HG03558 (cell line): ENCODE results near the gene KLHL22.
"Not testable (repeated sequence)": the region's sequence is repeated elsewhere in the genome, so short reads cannot be mapped to it uniquely, and the experiment has no call there.

Experiments
- ATAC-seq: cut with Tn5 transposase; IDR thresholded peaks from one replicate; pipeline ENCODE4 v1.9.1; 2021; ENCODE audit warnings: moderate number of reproducible peaks; ENCODE audit not compliant: unreplicated experiment; ENCODE audit errors: extremely low read depth

Gene KLHL22, protein sequence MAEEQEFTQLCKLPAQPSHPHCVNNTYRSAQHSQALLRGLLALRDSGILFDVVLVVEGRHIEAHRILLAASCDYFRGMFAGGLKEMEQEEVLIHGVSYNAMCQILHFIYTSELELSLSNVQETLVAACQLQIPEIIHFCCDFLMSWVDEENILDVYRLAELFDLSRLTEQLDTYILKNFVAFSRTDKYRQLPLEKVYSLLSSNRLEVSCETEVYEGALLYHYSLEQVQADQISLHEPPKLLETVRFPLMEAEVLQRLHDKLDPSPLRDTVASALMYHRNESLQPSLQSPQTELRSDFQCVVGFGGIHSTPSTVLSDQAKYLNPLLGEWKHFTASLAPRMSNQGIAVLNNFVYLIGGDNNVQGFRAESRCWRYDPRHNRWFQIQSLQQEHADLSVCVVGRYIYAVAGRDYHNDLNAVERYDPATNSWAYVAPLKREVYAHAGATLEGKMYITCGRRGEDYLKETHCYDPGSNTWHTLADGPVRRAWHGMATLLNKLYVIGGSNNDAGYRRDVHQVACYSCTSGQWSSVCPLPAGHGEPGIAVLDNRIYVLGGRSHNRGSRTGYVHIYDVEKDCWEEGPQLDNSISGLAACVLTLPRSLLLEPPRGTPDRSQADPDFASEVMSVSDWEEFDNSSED

GRCh38 chr22:20494978-20495860 is at the start of gene KLHL22:
KLHL22 (minus strand) TSS chr22:20495795; CDS start chr22:20489211, 6,584 bp downstream.
- ATAC-seq = no peak

- not testable (repeated sequence) for ATAC-seq
These were observed 49.7 kb upstream of the KLHL22 start for GRCh38 chr22:20545318-20545634.

DNA sequence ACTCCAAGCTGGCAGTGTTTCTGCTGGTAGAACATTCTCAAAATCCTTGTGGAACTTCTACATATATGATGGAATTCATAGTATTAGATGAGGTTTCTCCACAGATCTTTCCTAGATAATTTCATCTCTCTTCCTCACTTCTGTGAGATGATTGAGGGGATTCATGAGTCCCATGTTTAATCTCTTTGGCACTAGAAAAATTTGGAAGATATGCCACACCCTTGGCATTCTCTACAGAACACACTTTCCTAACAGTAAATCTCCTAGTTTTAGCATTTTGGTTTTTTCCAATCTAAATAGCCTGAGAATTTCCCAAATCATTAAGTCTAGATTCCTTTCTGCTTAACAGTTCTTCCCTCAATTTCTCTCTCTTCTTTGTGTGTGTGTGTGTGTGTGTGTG is 47.1 kb upstream of the KLHL22 start:
- no peak for ATAC-seq

DNA sequence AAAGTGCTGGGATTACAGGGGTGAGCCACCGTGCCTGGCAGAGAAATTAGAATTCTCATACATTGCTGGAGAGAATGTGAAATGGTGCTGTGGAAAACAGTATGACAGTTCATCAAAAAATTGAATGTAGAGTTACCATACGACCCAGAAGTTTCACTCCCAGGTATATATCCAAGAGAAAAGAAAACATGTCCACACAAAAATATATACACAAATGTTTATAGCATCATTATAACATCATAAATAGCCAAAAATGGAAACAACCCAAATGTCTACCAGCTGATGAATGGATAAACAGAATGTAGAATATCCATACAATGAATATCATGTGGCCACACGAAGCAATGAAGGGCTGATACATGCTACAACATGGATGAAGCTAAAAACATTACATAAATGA is 46.5 kb upstream of the KLHL22 start:
- ATAC-seq = no peak

- ATAC-seq = not testable (repeated sequence)
These were observed 43.3 kb upstream of the KLHL22 start for GRCh38 chr22:20538875-20539274.

DNA sequence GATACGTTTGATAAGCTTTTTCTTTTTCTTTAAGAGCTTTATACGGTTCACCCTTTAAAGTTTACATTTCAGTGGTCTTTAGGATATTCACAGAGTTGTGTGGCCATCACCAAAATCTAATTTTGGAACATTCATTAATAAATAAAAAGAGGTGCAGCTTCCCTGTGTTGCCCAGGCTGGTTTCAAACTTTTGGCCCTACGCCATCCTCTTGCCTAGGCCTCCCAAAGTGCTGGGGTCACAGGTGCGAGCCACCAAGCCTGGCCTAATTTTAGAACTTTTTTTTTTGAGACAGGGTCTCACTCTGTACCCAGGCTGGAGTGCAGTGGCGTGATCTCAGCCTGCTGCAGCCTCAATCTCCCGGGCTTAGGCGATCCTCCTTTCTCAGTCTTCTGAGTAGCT is 42.4 kb upstream of the KLHL22 start:
- ATAC-seq = no peak

DNA sequence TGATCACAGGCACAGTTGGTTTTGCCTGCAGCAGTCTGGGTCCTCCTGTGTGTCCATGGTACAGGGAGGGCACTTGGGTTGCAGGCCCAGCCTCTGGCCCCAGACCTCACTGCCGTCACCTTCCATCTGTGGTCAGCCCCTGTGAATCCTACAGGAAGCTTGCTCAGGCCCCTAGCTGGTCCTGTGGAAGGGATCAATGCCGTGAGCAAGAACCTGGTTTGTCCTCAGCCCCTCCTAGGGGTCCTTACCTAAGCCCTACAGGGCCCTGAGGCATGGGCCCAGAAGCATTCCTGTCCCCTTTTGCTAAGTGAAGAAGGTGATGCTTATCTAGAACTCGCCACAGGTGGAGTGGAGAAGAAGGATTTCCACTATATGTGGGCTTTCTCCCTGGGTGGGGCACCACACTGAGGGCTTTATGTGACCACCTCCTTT is 41.7 kb upstream of the KLHL22 start:
- ATAC-seq = no peak

GRCh38 chr22:20536590-20537324 is 41.2 kb upstream of the KLHL22 start:
- ATAC-seq = no peak

DNA sequence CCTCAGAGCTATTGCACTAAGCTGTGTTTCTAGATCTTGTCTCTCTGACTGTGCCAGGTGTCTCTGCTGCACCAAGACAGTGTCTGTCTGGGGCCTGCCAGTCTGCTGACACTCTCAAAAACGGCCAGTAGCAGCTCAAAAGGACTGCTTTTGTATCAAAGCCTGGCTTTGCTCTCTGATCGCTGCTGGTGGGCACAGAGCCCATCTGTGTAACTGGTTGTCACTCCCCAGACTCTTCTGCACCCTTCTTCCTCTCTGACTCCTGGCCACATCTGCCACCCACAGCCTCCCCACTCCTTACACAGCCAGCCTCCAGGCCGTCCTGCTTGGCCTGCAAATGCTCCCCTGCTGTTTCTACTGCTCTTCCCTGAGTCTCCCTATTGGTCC is 38.3 kb upstream of the KLHL22 start:
- no peak for ATAC-seq

- ATAC-seq = no peak
These were observed 37.7 kb upstream of the KLHL22 start for GRCh38 chr22:20533095-20533878.

- no peak for ATAC-seq
These were observed 36.8 kb upstream of the KLHL22 start for GRCh38 chr22:20532256-20532993.

GRCh38 chr22:20531404-20532201 is 36.0 kb upstream of the KLHL22 start:
- ATAC-seq = no peak

DNA sequence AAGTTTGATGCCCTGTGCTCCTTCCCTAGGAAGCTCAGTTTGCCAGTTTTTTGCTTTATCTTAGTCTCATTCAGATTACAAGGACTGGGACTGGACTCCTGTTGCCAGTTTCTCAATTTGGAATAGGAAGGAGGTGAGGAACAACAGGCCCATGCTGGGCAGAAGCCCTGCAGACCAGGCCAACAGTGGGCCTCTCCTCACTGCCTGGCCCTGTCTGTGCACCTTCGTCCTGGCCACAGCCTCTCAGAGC is 35.5 kb upstream of the KLHL22 start:
- no peak for ATAC-seq

GRCh38 chr22:20530368-20531153 is 35.0 kb upstream of the KLHL22 start:
- no peak for ATAC-seq

- ATAC-seq = no peak
These were observed 32.9 kb upstream of the KLHL22 start for GRCh38 chr22:20528405-20528978.

- no peak for ATAC-seq
These were observed 31.2 kb upstream of the KLHL22 start for GRCh38 chr22:20526628-20527355.

- no peak for ATAC-seq
These were observed 30.7 kb upstream of the KLHL22 start for GRCh38 chr22:20526305-20526627.
